Lung microvascular endothelial cell (primary cell): Measurements from ENCODE around the gene VPS13D. TPM values are rescaled to one million over a fixed set of nuclear protein-coding genes. Genes with fewer than 3 reads are reported as not detected.

Experiments used
- DNase-seq, 2 donors: peaks; one replicate each; pipeline versions ENCODE4 v3.0.0 to v3.0.0-alpha.2; 2010; ENCODE audit warnings: low read depth in 2 of 2
- total RNA-seq: library from RNA; depleted of rRNA; stranded (reverse); fragments of >200 nt; gene quantifications from 2 replicates; pipeline ENCODE4 v1.2.1, GENCODE V29; 2014

VPS13D gene
- total RNA-seq, 1 donor from 2014 or later: 28.8 TPM

DNA sequence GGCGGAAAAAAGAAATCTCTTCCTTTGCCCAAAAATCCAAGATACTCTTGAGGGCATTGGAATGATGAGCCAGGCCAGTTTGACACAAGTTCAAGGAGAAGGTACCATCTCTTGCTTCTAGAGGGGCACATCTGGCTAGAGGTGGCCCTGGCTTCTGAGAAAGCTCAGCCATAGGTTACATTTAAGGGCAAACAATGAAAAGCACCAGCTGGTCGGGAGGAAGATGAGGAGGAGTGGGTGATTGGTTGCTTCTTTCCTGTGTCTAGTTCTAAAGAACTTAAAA is 256.2 kb downstream of the VPS13D start:
- DNase-seq: no peak

DNA sequence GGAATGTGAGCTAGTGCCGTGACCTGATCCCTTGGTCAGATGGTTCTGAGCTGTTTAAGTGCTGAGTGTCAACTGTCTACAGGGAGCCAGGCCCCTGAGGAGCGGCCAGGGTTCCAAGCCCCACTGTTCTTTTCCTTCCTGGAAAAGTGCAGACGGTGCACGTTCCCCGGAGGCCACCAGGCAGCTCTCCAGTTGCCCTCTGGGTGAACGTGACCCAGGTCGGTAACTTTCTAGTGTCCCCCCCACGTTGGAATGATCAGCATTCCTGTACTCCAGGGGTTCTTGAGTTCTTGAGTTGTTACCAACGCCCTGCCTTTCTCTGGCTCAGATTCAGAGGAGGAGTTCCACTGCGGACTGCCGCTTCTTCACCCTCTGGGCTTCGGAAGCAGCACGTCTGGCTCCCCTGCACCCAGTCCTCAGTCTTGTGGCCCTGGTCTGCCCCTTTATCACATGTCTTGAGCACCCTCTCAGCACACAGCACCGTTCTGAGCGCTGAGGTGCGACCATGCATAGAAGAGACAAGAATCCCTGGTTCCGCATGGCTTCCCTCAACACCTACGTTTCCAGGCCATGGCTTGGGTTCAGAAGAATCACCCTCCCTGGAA is 256.7 kb downstream of the VPS13D start:
- no peak for DNase-seq

DNA sequence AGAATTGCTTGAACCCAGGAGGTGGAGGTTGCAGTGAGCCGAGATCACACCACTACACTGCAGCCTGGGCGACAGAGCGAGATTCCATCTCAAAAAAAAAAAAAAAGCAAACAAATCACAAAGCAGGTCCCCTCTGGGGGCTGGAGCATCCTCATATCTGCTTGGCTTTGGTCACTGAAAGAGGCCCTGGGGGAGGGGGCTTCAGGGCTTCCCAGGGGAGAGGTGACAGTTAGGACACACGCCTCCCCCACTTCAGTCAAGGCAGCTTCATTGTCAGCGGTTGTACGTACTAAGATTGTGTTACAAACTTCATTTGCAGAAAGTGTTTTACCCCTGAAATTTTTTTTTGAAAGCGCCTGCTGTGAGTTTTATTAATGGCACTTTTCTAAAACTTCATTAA is 257.7 kb downstream of the VPS13D start:
- DNase-seq: no peak

DNA sequence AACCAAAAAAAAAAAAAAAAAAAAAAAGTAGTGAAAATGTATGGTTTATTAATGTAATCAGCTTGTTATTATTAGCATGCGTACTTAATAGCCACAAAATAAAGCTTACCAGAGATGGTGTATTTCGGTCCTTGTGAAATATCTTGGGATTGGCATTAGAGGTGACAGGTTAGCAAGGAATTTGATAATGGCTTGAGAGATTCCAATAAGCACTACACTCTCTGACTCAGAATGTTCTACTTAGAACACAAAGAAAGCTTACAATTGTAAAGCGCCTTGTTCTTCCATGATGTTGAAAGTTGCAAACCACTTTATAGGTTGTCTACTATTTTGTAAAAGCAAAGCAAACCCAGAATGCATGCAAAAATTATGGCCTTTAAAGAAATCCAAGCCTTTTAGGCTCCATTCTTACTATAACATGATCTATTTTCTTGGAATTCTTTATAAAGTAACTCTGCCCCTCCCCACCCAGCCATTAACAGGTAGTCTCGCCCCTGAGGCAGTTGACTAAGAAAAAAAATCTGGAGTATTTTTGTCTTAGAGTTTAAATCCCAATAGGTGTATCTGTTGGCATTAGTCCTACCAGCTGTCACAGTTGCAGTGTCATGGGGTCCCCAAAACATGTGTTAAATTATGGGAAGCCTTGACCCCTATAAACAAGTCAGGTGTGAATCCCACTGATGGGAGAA is 259.0 kb downstream of the VPS13D start:
- no peak for DNase-seq

DNA sequence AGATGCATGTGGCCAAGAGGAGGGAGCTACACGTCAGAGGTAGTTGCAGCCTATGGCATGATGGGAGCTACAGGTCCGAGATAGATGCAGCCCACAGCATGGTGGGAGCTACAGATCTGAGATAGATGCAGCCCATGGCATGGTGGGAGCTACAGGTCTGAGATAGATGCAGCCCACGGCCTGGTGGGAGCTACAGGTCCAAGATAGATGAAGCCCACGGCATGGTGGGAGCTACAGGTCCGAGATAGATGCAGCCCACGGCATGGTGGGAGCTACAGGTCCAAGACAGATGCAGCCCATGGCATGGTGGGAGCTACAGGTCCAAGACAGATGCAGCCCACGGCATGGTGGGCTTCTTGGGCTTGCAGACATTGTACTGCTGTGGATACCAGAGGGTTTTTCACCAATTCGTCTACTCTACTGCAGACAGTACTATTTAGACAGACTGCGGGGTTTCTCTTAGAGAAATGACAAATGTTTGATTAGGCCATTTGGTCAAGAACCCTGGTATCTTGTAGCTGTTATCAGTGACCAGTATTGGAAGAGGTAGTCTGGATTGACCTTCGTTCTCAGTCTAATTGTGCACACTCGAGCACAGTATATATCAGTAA is 260.8 kb downstream of the VPS13D start:
- no peak for DNase-seq

DNA sequence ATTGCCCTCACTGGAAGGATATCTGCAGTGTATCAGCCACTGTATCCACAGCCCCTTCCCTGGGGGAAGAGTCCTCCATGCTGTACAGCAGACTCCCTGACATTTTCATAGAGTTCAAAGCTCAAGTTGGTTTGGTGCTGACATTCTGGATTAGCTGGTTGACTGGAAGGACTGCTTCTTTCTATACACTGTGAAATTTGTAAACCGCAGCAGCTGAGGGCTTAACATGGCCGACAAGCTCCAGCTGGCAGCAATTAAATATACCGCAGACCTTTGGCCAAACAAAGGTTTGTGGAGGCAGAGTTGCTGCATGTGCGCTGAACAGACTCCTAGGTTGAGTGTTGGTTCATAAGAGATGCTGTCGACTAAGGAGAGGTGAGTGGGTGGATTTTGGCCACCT is 261.8 kb downstream of the VPS13D start:
- DNase-seq: no peak

DNA sequence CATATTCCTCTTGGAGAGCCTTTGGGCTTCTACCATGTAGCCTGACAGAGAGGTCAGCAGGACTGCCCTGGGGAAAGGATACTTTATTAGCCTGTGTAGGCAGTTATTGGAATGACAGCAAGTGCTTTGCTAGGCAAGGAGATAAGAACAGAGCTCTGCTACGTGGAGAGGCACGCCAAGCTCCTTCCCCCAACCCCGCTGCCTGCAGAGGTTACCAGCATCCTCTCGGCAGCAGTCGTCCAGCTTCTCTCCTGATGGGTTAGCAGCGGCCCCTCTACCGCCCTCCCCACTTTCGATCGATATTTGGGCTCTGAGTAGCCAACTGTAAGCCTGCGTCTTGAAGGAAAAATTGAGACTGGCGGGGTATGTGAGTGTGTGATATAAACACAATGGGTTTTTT is 265.9 kb downstream of the VPS13D start:
- no peak for DNase-seq

DNA sequence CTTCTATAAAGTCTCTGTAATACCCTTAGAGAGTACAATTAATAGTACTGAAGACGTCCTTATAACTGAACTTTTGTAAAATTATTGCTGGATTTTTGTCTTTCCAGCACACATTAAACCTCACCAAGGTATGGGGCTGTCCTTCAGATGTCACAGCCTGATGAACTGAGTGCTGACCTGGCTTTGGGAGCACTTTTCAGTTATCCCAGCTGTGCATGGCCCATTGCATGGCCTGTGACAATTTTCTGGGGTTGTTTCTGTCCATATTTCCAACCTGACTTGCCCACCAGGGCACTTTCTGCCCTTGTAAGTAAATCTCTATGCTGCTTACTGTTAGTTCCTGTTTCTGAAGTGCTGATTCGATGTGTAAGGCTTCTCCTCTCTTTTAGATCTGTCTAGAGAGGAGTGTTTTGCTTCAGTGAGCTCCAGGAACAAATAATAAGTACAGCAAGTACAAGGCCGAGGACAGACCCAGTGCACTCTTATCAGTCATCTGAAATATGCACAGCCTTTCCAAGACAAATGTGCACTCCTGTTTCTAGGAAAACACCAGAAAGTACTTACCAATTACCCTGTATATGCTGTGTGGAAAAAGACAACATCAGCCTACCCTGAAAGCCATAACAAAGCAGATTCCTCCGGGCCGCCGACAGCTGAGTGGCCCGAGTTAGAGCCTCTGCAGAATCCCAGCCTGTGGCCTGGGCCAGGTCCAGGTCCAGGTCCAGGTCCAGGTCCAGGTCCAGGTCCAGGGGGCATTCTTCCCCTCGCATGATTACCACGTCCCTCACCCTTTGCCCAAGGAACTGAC is 266.5 kb downstream of the VPS13D start:
- no peak for DNase-seq

DNA sequence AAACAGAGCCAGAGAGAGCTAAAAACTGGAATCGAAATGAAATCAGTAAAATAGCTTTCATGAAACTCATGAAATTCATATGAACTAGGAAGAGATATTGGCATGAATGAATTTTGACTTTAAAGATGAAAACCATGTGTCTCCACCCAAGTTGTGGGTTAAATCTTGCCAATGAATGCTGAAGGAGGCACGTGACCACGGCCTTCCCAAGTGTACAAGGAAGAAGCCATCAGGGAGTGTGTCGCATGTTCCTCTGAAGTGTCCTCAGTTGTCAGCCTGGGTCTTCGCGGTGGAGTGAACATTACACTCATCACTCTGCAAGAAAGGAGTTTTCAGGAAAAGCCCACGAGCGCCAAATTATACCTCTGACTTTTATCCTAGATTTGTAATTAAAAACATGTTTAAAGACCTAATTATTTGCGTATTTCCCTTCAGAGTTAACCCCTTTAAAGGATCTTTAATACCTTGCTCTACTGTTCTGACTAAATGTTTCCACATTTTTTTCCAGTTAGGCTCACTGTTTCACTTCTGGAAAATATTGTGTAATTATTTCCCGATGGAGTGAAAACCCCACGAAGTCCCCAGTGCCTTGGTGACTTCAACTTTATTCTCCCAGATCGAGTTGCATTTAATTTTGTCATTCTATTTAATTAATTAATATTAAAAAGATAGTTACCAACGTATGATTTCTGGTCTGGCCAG is 269.9 kb downstream of the VPS13D start:
- peak in 1 of 2 donors; percentile 67 for DNase-seq

DNA sequence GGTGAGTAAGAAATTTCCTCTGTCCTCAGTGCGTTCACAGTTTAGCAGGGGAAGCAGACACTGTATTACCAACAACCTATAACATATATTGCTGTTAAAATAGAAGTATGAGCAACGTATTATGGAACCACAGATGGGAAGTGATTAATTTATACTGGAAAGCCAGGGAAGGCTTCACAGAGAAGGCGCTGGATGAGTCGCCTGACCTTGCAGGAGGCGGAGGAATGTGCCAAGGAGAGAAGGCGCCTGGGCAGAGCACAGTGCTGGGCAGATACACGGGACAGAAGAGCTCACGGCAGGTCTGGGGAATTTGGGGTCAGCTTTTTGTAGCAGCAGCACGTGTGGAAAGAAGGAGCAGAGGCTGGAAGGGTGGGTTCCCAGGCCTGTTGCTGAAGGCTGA is 271.8 kb downstream of the VPS13D start:
- DNase-seq: peak in 1 of 2 donors; percentile 82

DNA sequence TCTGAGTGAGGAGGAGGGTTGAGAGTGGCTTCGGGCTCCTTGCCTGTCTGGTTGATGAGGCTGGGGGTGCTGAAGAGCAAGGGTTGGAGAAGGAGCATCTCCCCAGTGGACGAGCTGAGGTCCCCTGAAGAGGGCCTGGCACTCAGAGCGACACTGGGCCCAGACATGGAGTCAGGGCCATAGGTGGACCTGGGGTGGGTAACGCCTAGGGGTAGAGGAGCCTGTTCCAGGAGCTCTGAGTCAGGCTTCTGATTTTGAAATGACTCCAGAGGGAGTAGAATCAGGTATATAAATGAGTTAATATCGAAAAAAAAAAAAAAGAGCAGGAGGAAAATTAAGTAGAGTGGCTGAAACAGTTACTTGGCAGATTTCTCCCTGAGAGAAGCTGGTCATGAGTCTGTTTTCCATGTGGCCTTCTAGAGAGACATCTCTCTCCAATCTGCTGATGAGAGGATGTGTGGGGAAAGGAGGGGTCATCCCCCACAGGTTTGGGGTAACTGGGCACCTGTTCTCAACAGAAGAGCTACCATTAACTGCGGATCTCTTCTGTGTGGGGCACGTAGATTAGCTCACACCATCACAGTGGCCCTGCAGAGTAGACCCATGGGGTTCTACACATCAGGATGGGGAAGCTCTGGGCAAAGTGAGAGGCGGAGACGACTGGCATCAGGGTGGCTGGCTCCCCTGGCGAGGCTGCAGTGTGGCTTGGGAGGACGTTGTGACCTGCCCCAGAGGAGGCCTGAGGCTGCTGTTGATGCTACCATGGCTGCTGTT is 272.7 kb downstream of the VPS13D start:
- DNase-seq: no peak

DNA sequence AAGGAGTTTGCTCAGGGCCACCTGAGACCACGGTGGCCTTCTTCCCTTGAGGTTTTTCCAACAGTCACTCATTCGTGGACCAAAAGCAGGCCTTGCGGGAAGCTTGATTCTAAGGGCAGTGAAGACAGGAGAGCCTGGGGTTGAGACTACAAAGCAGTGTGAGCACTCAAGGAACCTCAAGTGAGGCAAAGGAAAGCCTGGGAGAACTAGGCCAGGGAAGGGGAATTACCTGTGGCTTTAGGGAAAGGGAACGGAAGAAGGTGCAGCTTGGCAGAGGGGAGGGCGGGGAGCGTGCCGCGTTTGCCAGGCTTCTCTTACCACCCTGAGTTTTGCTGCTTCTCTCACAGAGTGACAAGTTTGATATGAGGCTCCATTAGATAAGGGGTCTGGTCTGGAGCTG is 273.9 kb downstream of the VPS13D start:
- DNase-seq: no peak

DNA sequence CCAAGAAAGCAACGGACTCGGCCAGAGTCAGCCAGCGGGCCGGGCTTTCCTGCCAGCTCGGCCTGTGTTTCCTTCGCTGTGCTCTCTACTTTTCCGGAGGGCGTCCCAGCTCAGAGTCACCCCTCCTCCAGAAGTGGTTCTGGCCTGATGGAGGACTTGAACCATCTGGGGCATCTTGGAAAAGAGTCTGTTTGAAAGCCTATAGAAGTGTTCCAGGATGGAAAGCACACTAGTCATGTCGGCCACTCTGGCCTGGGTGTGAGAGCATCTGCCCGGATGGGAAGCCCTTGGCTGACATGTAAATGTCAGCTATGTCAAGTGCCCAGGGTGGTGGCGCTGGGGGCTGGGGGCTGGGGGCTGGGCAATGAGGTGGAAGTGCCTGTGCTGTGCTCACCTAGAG is 274.8 kb downstream of the VPS13D start:
- peak in 1 of 2 donors; percentile 24 for DNase-seq

DNA sequence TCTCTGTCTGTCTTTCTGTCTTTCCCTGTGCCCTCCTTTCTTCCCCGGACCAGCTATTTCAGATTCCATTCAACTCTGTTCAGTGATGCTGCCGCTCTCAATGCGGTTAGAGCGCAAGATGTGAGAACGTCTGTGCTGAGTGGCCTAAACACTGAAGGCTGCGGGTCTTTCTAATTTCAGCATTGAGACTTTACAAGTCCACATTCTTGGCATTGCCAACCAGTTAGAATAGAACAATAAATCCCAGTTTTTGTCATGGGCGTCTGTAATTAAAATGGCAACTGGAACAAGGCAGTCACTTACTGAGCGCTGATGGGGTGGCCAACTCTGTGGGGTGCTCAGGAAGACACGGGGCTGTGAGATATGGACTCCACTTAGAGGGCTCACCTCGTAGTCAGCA is 275.4 kb downstream of the VPS13D start:
- no peak for DNase-seq

DNA sequence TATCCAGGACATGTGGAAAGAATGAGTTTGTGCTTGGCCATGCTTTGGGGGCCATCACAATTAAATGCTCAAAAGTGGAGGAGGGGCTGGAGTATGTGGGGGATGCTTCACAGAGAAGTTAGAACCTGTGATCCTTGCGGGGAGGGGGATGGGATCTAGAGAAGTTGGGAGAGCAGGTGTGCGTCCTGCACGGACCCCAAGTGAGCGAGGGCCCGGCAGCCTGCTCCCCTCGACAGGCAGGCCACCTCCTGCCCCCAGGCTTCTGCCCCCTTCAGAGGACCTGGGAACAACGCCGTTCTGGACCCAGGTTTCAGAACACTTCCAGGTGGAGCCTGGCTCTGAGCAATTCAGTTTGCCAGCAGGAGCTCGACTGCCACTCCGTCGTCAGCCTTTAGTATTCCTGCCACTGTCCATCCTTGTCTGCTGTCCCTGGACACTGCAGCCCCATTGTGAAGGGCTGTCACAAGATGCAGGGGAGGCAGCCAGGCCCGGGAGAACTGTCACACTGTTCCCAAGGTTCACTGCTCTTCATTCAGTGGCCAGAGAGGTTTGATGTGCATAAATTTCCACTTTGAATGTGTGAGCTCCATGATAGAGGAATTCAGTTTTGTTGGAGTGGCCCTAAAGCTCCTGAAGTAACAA is 275.9 kb downstream of the VPS13D start:
- no peak for DNase-seq

DNA sequence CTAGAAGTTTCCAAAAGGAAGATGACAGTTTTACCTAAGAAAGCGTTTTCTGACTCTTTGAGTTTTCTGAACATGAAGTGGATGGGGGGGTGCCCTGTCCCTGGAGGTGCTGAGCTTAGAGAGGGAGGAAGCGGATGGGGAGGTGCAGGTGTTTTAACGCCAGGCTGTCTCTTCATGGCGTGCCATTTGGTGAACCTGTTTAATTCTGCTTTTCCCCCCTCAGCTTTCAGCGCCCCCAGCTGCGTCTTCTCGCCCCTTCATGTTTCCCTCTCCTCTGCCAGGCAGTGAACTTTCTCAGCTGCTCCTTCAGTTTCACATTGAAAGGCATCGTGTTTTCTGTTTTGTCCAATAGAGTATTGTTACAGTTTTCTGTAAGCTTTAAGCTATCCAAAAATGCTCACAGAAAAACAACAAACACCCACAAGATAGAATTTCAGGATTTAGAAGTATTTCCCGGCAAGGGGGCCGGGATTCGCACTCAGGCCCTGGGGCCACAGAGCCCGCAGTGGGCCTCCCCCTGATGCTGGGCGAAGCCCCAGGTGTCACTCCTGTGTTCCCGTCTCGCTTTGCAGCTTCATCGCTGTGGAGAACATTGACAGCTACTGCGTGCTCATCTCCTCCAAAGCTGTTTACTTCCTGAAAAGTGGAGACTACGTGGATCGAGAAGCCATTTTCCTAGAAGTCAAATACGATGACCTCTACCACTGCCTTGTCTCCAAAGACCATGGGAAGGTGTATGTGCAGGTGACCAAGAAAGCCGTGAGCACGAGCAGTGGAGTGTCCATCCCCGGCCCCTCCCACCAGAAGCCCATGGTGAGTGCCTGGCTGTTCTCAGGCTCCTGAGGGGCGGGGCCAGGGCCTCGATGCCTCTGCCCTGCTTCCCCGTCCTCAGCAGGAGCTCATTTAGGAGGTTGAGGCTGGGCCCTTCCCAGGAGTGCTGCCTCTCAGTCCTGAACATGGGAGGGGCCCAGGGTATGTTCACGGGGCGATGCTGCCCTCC is 276.8 kb downstream of the VPS13D start:
- no peak for DNase-seq

DNA sequence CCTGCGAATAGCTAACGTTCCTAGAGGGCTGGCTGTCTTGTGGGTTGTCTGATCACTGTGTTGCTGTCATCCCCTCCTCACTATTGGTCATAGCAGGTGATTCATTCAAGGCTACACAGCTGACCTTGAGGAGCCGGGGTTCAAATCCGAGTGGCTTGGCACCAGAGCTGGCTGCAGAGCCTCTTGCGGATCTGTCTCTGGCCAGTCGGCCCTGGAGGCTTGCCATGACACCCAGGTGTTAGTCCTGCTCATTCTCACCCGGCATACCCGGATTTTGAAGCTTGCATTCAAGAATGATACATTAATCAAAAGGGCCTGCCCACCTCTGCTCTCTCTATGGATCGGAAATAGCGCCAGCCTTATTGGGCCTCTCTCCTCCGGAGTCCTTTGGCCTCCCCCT is 277.8 kb downstream of the VPS13D start:
- no peak for DNase-seq

DNA sequence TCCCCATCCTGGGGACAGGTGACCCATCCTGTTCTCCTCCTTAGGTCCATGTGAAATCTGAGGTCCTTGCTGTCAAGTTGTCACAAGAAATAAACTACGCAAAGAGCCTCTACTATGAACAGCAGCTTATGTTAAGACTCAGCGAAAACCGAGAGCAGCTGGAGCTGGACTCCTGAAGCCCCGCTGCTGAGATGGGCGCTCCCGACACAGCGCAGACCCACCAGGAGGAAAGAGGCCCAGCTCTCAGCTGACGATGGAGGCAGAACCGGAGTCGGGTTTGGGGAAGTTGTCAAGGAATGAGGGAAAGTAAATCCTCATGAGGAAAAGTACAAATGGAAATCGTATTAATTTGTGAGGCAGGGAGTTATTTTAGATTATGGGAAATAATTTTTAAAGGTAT is 279.0 kb downstream of the VPS13D start:
- no peak for DNase-seq

DNA sequence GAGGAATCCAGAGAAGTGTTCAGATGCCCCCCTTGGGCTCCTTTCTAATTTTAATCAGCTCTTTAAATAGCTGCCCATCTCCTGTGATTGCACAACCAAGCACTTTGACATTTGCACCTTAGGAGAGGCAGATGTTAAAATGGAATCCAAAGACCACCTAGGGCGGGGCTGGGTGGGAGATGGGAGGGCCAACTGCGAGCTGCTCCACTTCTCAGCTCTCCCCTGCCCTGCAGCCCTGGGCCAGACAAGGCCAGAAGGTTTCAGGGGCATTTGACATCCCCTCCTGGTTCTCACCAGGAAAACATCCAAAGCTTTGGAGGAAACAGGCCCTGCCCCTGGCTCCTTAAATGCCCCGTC is 281.3 kb downstream of the VPS13D start:
- DNase-seq: no peak
